GM12878 (cell line): ENCODE data around the gene TMED7. TPM values are rescaled to one million over a fixed set of nuclear protein-coding genes. Genes with fewer than 3 reads are reported as not detected.

Experiments
- ATAC-seq: fragments of 200-7000 bp; cut with Tn5 transposase; 3 replicates; pipeline ENCODE4 v1.9.1; 2020; ENCODE audit warnings: mild to moderate bottlenecking, moderate library complexity
- BruUV-seq: library from RNA; stranded (reverse); fragments of 400-500 nt; replicated peaks from 2 replicates; lab custom pipeline; 2021; lab: Mats Ljungman, UMichigan
- CTCF ChIA-PET: fragments of 300-600 bp; sonication (Branson Sonifier 250); formaldehyde crosslinking; extraction: SDS; loops from one replicate; lab custom pipeline; 2021; ENCODE audit warnings: inconsistent platforms; lab: Yijun Ruan, JAX
- POLR2A ChIA-PET: fragments of 350-600 bp; formaldehyde crosslinking; extraction: SDS; loops from one replicate; lab custom pipeline; 2021; ENCODE audit warnings: inconsistent platforms; lab: Charles Lee
- RAD21 ChIA-PET: fragments of 300-600 bp; sonication (Branson Sonifier 250); formaldehyde crosslinking; loops from one replicate; lab custom pipeline; 2023; ENCODE audit warnings: antibody characterized with exemption; ENCODE audit not compliant: unreplicated experiment; lab: Charles Lee
- SMC1A ChIA-PET: fragments of 300-600 bp; sonication (Branson Sonifier 250); formaldehyde crosslinking; loops from one replicate; lab custom pipeline; 2023; ENCODE audit not compliant: unreplicated experiment, uncharacterized antibody; lab: Charles Lee
- DNase-seq: peaks from one replicate; pipeline ENCODE4 v3.0.0-alpha.2; 2011; ENCODE audit warnings: low read depth, low spot score
- FAIRE-seq: peaks from 3 replicates; lab custom pipeline; 2011; peaks lifted over from hg19 to GRCh38; lab: Jason Lieb, UNC
- H2AFZ ChIP-seq: 2 replicates; pipeline ENCODE4 v1.6.0; 2011; ENCODE audit warnings: low read depth, low read length, control low read depth; ENCODE audit not compliant: control insufficient read depth
- H3K27ac ChIP-seq: 2 replicates; pipeline ENCODE4 v1.5.1; 2011; ENCODE audit warnings: control low read depth; ENCODE audit not compliant: control insufficient read depth, insufficient read depth
- H3K27me3 ChIP-seq, 2 experiments: replicated peaks in 1 of 2; 2 replicates each; pipeline versions ENCODE4 v1.6.0 to v1.6.1; 2011; ENCODE audit warnings: low read length in 1 of 2; ENCODE audit not compliant: control insufficient read depth in 2 of 2, insufficient read depth in 2 of 2
- H3K36me3 ChIP-seq, 2 experiments: 2 replicates each; pipeline ENCODE4 v1.5.1; 2011; ENCODE audit warnings: low read length in 1 of 2; ENCODE audit not compliant: control insufficient read depth in 2 of 2, insufficient read depth in 2 of 2
- H3K4me1 ChIP-seq: 2 replicates; pipeline ENCODE4 v1.6.1; 2011; ENCODE audit warnings: mild to moderate bottlenecking, low read length, moderate library complexity, mixed read lengths; ENCODE audit not compliant: control insufficient read depth, insufficient read depth
- H3K4me2 ChIP-seq: 2 replicates; pipeline ENCODE4 v1.6.0; 2011; ENCODE audit warnings: control low read depth; ENCODE audit not compliant: control insufficient read depth, insufficient read depth
- H3K4me3 ChIP-seq: fragments of 200-600 bp; sonication (generic); 2 replicates; pipeline ENCODE4 v1.5.1; 2016
- H3K79me2 ChIP-seq: 2 replicates; pipeline ENCODE4 v1.6.0; 2011; ENCODE audit warnings: low read length; ENCODE audit not compliant: control insufficient read depth, insufficient read depth
- H3K9ac ChIP-seq: 2 replicates; pipeline ENCODE4 v1.8.0; 2011; ENCODE audit warnings: low read length, control low read depth, mixed read lengths; ENCODE audit not compliant: control insufficient read depth, insufficient read depth
- H3K9me3 ChIP-seq: replicated peaks from 3 replicates; pipeline ENCODE4 v1.5.1; 2011; ENCODE audit warnings: mild to moderate bottlenecking, low read length; ENCODE audit not compliant: control insufficient read depth, insufficient read depth
- H4K20me1 ChIP-seq: 2 replicates; pipeline ENCODE4 v1.6.0; 2011; ENCODE audit not compliant: control insufficient read depth, insufficient read depth
- BACH1 ChIP-seq: fragments of 450-650 bp; IDR thresholded peaks from 2 replicates; pipeline ENCODE4 v1.6.1; 2017; ENCODE audit warnings: mild to moderate bottlenecking, borderline replicate concordance
- CHD1 ChIP-seq: IDR thresholded peaks from 2 replicates; pipeline ENCODE4 v1.6.1; 2012; ENCODE audit warnings: low read depth, low read length, improper control_type of control experiment
- FOXK2 ChIP-seq: fragments of 450-650 bp; IDR thresholded peaks from 2 replicates; pipeline ENCODE4 v1.6.1; 2017; ENCODE audit warnings: mild to moderate bottlenecking, moderate library complexity
- KAT2A ChIP-seq: conservative IDR thresholded peaks from 2 replicates; pipeline ENCODE4 v1.6.1; 2011; ENCODE audit warnings: low read depth, low read length; ENCODE audit not compliant: control insufficient read depth
- LARP7 ChIP-seq: fragments of 450-650 bp; IDR thresholded peaks from 2 replicates; pipeline ENCODE4 v1.6.1; 2017; ENCODE audit warnings: mild to moderate bottlenecking
- MEF2B ChIP-seq: fragments of 450-650 bp; IDR thresholded peaks from 2 replicates; pipeline ENCODE4 v1.6.1; 2018; ENCODE audit warnings: mild to moderate bottlenecking, moderate library complexity; ENCODE audit not compliant: partially characterized antibody, poor library complexity, severe bottlenecking
- MXI1 ChIP-seq: fragments of 150-350 bp; IDR thresholded peaks from 2 replicates; pipeline ENCODE4 v1.6.1; 2011; ENCODE audit warnings: low read depth, mild to moderate bottlenecking, inconsistent platforms, low read length, improper control_type of control experiment
- NR2F1 ChIP-seq: fragments of 450-650 bp; conservative IDR thresholded peaks from 2 replicates; pipeline ENCODE4 v1.6.1; 2017; ENCODE audit warnings: mild to moderate bottlenecking
- PAX8 ChIP-seq: fragments of 450-650 bp; IDR thresholded peaks from 2 replicates; pipeline ENCODE4 v1.6.1; 2017; ENCODE audit warnings: mild to moderate bottlenecking, moderate library complexity
- POLR2AphosphoS5 ChIP-seq: IDR thresholded peaks from 2 replicates; pipeline ENCODE4 v1.6.1; 2011; ENCODE audit warnings: mild to moderate bottlenecking, low read length, inconsistent platforms
- ZNF622 ChIP-seq: fragments of 450-650 bp; IDR thresholded peaks from 2 replicates; pipeline ENCODE4 v1.6.1; 2017; ENCODE audit warnings: mild to moderate bottlenecking, inconsistent platforms
- WGBS: methylation state at CpG from one replicate; pipeline ENCODE4 v1.1.6; 2016; ENCODE audit warnings: low lambda C conversion rate; ENCODE audit not compliant: insufficient replicate concordance, insufficient coverage; ENCODE audit errors: missing lambda C conversion rate; 5-methylcytosine and 5-hydroxymethylcytosine counted together
- in situ Hi-C: fragments of 300-500 bp; cut with MboI; formaldehyde crosslinking; loops from 9 replicates; pipeline ENCODE4 v1.14.3; 2018; ENCODE audit warnings: mixed read lengths
- intact Hi-C: fragments of 100-400 bp; cut with micrococcal nuclease; formaldehyde crosslinking; loops from one replicate; pipeline ENCODE4 v1.14.2; 2022; ENCODE audit not compliant: unreplicated experiment
- polyA plus RNA-seq, 11 experiments: library from polyadenylated mRNA; depleted of rRNA in 4 of 11; unstranded in 6 of 11; stranded (reverse) in 5 of 11; fragments of >200 nt; fragmentation: Nextera tagmentation in 4 of 11; fragmentation: Illumina TruSeq in 1 of 11; extraction: Ambion mirVana in 4 of 11; extraction: Trizol in 1 of 11; gene quantifications; 1 replicate in 1 of 11; 2 replicates in 10 of 11; pipeline versions ENCODE4 v1.2.1 to v1.2.3, GENCODE V29; 2011 to 2016; ENCODE audit warnings: inconsistent platforms in 2 of 11, missing spikeins in 2 of 11, low read depth in 1 of 11
- total RNA-seq, 4 experiments: library from RNA; depleted of rRNA in 3 of 4; stranded (reverse); fragments of >200 nt in 3 of 4; fragmentation: Illumina TruSeq in 1 of 4; extraction: Trizol in 1 of 4; gene quantifications; 2 replicates each; pipeline versions ENCODE4 v1.2.1 to v1.2.3, GENCODE V29; 2013 to 2021
- TF ChIP-seq, protein P1 (sequence below): fragments of 450-650 bp; IDR thresholded peaks from 2 replicates; pipeline ENCODE4 v1.6.1; 2017; ENCODE audit warnings: mild to moderate bottlenecking, low read depth, inconsistent platforms; ENCODE audit not compliant: poor library complexity, severe bottlenecking
- TF ChIP-seq, protein P2 (sequence below): fragments of 450-650 bp; IDR thresholded peaks from 2 replicates; pipeline ENCODE4 v1.6.1; 2017; ENCODE audit warnings: low read depth, mild to moderate bottlenecking, moderate library complexity
- TF ChIP-seq, protein P3 (sequence below): IDR thresholded peaks from 2 replicates; pipeline ENCODE4 v1.6.1; 2011; ENCODE audit warnings: borderline replicate concordance, low read depth, mild to moderate bottlenecking, moderate library complexity, mixed read lengths, low read length; ENCODE audit not compliant: insufficient read depth; ENCODE audit errors: extremely low read length
- TF ChIP-seq, protein P4 (sequence below): fragments of 450-650 bp; IDR thresholded peaks from 2 replicates; pipeline ENCODE4 v1.6.1; 2016; ENCODE audit warnings: mild to moderate bottlenecking
- TF ChIP-seq, protein P5 (sequence below): fragments of 450-650 bp; conservative IDR thresholded peaks from 2 replicates; pipeline ENCODE4 v1.6.1; 2017; ENCODE audit warnings: mild to moderate bottlenecking, moderate library complexity

The TMED7 gene
- total and polyA plus RNA-seq, 10 of the 15 experiments (the other 5 are each of a cell fraction or from before 2014, with no cell fraction given): 8.0 to 37.3 (median 25.2) TPM

DNA sequence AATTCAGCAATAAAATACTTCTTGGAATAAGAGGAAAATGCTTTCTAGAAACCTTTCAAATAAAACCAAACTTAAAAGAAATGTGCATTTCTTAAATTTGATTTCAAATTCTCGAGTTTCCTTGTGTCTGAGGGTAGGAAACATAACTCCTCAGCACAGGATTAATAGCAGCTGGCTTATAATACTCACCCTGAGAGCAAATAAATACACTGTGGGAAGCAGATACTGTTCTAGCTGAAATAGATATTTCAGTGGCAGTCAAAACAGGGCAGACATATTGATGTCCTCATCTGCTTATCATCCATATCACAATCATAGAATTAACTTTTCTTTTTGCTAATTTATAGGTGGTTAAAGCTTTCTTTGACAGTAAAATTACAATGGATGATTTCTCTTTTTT, 57.2 kb downstream of the TMED7 start (continued):
- TF ChIP-seq, protein P1, sequence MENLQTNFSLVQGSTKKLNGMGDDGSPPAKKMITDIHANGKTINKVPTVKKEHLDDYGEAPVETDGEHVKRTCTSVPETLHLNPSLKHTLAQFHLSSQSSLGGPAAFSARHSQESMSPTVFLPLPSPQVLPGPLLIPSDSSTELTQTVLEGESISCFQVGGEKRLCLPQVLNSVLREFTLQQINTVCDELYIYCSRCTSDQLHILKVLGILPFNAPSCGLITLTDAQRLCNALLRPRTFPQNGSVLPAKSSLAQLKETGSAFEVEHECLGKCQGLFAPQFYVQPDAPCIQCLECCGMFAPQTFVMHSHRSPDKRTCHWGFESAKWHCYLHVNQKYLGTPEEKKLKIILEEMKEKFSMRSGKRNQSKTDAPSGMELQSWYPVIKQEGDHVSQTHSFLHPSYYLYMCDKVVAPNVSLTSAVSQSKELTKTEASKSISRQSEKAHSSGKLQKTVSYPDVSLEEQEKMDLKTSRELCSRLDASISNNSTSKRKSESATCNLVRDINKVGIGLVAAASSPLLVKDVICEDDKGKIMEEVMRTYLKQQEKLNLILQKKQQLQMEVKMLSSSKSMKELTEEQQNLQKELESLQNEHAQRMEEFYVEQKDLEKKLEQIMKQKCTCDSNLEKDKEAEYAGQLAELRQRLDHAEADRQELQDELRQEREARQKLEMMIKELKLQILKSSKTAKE: no peak

DNA sequence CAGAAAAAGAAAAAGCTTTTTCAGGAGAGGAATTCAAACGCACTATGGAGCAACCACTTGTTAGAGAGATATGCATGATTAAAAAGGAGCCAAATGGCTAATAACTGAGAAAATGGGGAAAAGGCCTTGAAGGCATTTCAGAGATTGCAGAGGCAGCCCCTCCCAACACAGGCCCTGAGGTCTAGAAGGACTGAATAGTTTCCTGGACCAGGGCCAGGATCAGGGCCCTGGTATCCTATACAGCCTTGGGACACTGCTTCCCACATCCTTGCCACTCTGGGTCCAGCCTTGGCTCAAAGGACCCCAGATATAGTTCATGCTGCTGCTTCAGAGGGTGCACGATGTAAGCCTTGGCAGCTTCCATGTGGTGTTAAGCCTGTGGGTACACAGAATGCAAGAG, 60.6 kb downstream of the TMED7 start:
- SMC1A ChIA-PET: interaction anchor here (3.0 to 7.2 kb wide), 2 partner anchors 12 to 25 kb away, joined by 7 to 56 read pairs; no protein-coding TSS in a partner anchor
- 94% methylated on average over 2 of the region's 2 CpGs for WGBS
- in situ Hi-C loops (no loop called here), intact Hi-C loops (no loop called here)
- Histone ChIP-seq H3K4me2 (no peak overlapping the region), H3K79me2 (no peaks in the 10 kb centered on the region), H3K4me3 (no peak overlapping the region), H3K9me3 (no peaks in the 10 kb centered on the region; the same call in 2 of the 3 replicates), H4K20me1 (no peaks in the 10 kb centered on the region), H2AFZ (no peak overlapping the region), H3K27me3 (no peaks in the 10 kb centered on the region), H3K36me3 (no peaks in the 10 kb centered on the region), H3K27ac (no peak overlapping the region), H3K4me1 (no peaks in the 10 kb centered on the region), H3K9ac (no peak overlapping the region)
- POLR2A ChIA-PET: no interaction called here
- no TSS peak for BruUV-seq
- CTCF ChIA-PET: interaction anchor here (2.6 kb wide), 1 partner anchor 9 kb away, joined by 7 read pairs; no protein-coding TSS in a partner anchor
- RAD21 ChIA-PET: no interaction called here
- DNase-seq (no peak), FAIRE-seq (no peak), ATAC-seq (no peak)
- no peak for TF ChIP-seq ZNF622
- TF ChIP-seq, protein P2, sequence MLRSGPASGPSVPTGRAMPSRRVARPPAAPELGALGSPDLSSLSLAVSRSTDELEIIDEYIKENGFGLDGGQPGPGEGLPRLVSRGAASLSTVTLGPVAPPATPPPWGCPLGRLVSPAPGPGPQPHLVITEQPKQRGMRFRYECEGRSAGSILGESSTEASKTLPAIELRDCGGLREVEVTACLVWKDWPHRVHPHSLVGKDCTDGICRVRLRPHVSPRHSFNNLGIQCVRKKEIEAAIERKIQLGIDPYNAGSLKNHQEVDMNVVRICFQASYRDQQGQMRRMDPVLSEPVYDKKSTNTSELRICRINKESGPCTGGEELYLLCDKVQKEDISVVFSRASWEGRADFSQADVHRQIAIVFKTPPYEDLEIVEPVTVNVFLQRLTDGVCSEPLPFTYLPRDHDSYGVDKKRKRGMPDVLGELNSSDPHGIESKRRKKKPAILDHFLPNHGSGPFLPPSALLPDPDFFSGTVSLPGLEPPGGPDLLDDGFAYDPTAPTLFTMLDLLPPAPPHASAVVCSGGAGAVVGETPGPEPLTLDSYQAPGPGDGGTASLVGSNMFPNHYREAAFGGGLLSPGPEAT: no peak
- TF ChIP-seq KAT2A: no peak
- TF ChIP-seq, protein P3, sequence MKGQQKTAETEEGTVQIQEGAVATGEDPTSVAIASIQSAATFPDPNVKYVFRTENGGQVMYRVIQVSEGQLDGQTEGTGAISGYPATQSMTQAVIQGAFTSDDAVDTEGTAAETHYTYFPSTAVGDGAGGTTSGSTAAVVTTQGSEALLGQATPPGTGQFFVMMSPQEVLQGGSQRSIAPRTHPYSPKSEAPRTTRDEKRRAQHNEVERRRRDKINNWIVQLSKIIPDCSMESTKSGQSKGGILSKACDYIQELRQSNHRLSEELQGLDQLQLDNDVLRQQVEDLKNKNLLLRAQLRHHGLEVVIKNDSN: no peak
- TF ChIP-seq, protein P4, sequence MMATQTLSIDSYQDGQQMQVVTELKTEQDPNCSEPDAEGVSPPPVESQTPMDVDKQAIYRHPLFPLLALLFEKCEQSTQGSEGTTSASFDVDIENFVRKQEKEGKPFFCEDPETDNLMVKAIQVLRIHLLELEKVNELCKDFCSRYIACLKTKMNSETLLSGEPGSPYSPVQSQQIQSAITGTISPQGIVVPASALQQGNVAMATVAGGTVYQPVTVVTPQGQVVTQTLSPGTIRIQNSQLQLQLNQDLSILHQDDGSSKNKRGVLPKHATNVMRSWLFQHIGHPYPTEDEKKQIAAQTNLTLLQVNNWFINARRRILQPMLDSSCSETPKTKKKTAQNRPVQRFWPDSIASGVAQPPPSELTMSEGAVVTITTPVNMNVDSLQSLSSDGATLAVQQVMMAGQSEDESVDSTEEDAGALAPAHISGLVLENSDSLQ: no peak
- no peak for TF ChIP-seq BACH1
- no peak for TF ChIP-seq LARP7
- TF ChIP-seq FOXK2: no peak
- no peak for TF ChIP-seq MEF2B
- TF ChIP-seq, protein P5, sequence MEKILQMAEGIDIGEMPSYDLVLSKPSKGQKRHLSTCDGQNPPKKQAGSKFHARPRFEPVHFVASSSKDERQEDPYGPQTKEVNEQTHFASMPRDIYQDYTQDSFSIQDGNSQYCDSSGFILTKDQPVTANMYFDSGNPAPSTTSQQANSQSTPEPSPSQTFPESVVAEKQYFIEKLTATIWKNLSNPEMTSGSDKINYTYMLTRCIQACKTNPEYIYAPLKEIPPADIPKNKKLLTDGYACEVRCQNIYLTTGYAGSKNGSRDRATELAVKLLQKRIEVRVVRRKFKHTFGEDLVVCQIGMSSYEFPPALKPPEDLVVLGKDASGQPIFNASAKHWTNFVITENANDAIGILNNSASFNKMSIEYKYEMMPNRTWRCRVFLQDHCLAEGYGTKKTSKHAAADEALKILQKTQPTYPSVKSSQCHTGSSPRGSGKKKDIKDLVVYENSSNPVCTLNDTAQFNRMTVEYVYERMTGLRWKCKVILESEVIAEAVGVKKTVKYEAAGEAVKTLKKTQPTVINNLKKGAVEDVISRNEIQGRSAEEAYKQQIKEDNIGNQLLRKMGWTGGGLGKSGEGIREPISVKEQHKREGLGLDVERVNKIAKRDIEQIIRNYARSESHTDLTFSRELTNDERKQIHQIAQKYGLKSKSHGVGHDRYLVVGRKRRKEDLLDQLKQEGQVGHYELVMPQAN: no peak
- no peak for TF ChIP-seq NR2F1
- no peak for TF ChIP-seq POLR2AphosphoS5
- no peak for TF ChIP-seq PAX8
- TF ChIP-seq CHD1: no peak
- no peak for TF ChIP-seq MXI1
